ENCODE measurements around the gene COA7.

DNA sequence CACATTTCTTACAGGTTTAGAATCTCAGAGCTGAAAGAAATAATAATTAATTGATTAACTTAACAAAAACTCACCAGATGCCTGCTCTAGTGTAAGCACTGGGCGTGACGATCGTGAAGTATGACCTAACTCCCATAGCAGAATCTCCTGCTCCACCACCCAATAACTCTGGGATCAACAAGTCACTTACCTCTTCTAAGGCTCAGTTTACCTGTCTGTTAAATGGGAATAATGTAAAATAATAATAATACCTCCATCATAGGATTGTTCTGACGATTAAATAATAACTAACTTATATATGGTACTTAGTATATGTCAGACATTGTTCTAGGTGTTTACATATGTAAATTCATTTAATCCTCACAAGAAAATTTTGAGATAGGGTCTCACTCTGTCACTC, 24.6 kb downstream of the COA7 start:
- TF ChIP-seq, protein P1, sequence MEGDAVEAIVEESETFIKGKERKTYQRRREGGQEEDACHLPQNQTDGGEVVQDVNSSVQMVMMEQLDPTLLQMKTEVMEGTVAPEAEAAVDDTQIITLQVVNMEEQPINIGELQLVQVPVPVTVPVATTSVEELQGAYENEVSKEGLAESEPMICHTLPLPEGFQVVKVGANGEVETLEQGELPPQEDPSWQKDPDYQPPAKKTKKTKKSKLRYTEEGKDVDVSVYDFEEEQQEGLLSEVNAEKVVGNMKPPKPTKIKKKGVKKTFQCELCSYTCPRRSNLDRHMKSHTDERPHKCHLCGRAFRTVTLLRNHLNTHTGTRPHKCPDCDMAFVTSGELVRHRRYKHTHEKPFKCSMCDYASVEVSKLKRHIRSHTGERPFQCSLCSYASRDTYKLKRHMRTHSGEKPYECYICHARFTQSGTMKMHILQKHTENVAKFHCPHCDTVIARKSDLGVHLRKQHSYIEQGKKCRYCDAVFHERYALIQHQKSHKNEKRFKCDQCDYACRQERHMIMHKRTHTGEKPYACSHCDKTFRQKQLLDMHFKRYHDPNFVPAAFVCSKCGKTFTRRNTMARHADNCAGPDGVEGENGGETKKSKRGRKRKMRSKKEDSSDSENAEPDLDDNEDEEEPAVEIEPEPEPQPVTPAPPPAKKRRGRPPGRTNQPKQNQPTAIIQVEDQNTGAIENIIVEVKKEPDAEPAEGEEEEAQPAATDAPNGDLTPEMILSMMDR (IDR thresholded peaks at IDR 0.05; ENCODE audit: low read length), result no peak
- TF ChIP-seq EZH2 (IDR thresholded peaks at IDR 0.05; ENCODE audit: borderline replicate concordance, low read length), result no peak
